Measurements from ENCODE around the gene ZNF518B.

DNA sequence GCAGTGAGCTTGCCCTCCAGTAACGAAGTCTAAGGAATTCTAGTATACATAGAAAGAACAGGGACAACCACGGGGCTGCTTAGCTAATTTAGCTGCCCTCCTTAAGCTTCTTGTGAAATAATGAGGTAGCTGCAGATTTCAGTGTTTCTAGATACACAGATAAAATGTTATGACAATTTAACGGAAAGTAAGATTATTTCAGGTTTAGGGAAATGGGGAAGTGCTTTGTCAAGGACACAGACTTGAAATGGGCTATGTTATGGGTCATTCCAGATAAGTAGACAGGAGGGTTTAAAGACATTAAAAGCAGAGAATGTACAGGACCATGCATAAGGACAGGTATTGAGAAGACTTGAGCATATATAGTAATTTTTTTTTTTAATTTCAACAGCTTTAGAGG, 34.2 kb upstream of the ZNF518B start:
- TF ChIP-seq, protein P1, sequence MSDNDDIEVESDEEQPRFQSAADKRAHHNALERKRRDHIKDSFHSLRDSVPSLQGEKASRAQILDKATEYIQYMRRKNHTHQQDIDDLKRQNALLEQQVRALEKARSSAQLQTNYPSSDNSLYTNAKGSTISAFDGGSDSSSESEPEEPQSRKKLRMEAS (CRISPR knock-in tag; IDR thresholded peaks at IDR 0.05) = no peak
- TF ChIP-seq, protein P2, sequence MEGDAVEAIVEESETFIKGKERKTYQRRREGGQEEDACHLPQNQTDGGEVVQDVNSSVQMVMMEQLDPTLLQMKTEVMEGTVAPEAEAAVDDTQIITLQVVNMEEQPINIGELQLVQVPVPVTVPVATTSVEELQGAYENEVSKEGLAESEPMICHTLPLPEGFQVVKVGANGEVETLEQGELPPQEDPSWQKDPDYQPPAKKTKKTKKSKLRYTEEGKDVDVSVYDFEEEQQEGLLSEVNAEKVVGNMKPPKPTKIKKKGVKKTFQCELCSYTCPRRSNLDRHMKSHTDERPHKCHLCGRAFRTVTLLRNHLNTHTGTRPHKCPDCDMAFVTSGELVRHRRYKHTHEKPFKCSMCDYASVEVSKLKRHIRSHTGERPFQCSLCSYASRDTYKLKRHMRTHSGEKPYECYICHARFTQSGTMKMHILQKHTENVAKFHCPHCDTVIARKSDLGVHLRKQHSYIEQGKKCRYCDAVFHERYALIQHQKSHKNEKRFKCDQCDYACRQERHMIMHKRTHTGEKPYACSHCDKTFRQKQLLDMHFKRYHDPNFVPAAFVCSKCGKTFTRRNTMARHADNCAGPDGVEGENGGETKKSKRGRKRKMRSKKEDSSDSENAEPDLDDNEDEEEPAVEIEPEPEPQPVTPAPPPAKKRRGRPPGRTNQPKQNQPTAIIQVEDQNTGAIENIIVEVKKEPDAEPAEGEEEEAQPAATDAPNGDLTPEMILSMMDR (IDR thresholded peaks at IDR 0.05) = no peak
- TF ChIP-seq ZNF138 (CRISPR knock-in tag; conservative IDR thresholded peaks at IDR 0.05) (no peak), TEAD4 (CRISPR knock-in tag; IDR thresholded peaks at IDR 0.05) (no peak), ETV6 (CRISPR knock-in tag; IDR thresholded peaks at IDR 0.05) (no peak)
